Measurements from ENCODE around the gene ZFAND3. TPM values are rescaled to one million over a fixed set of nuclear protein-coding genes. Genes with fewer than 3 reads are reported as not detected.

The ZFAND3 gene
- total and polyA plus RNA-seq, 2 of the 4 experiments (the other 2 are of a cell fraction), result 10.9 to 26.7 TPM

GRCh38 chr6:38193481-38194281 is 374.2 kb downstream of the ZFAND3 start:
- Histone ChIP-seq H2BK5ac (ENCODE audit: low read depth, low read length, poor library complexity, severe bottlenecking) (no peak overlapping the region), H2BK20ac (ENCODE audit: low read depth, low read length) (no peak overlapping the region), H3K4me1 (ENCODE audit: control insufficient read depth, insufficient read depth, low read length) (no peaks in the 10 kb centered on the region), H3K4me3 (ENCODE audit: insufficient read depth, low read depth, low read length) (no peak overlapping the region), H3K23ac (ENCODE audit: low read depth, low read length) (no peak overlapping the region), H3K56ac (ENCODE audit: extremely low read depth, insufficient read depth, low read length) (no peak overlapping the region), H3K4ac (ENCODE audit: low read depth, low read length) (no peak overlapping the region), H3K79me1 (ENCODE audit: low read depth in 1 of 2, low read length in 2 of 2) (no peaks in the 10 kb centered on the region), H2BK15ac (ENCODE audit: low read depth, low read length) (no peak overlapping the region), H2AFZ (replicated peaks; ENCODE audit: low read length, poor library complexity) (no peak overlapping the region), H4K20me1 (ENCODE audit: insufficient read depth, low read length) (no peaks in the 10 kb centered on the region; the same call in 1 of the 2 replicates), H3K9me1 (ENCODE audit: insufficient read depth, low read length) (peaks cover 8% of the 10 kb centered on the region; the same call in 1 of the 2 replicates), H3K27ac (ENCODE audit: insufficient read depth, low read length) (no peak overlapping the region), H3K18ac (ENCODE audit: low read depth, low read length) (no peak overlapping the region), H3K14ac (replicated peaks; ENCODE audit: low read depth, low read length) (no peak overlapping the region), H2AK9ac (replicated peaks; ENCODE audit: low read depth, low read length, poor library complexity) (no peak overlapping the region), H3K27me3 (ENCODE audit: control insufficient read depth, insufficient read depth, low read length) (no peaks in the 10 kb centered on the region), H3K4me2 (ENCODE audit: low read depth, low read length) (no peak overlapping the region), H2BK120ac (ENCODE audit: low read depth, low read length) (no peak overlapping the region), H3K9ac (ENCODE audit: low read depth, low read length) (no peak overlapping the region), H4K5ac (ENCODE audit: low read depth, low read length) (no peak overlapping the region), H4K8ac (ENCODE audit: low read depth in 2 of 2, low read length in 2 of 2) (no peak overlapping the region), H3K36me3 (ENCODE audit: control insufficient read depth, insufficient read depth, low read length) (no peaks in the 10 kb centered on the region), H4K91ac (ENCODE audit: insufficient read depth, low read depth, low read length) (no peak overlapping the region), H3K9me3 (ENCODE audit: control insufficient read depth, insufficient read depth, low read length) (no peaks in the 10 kb centered on the region), H2AK5ac (ENCODE audit: low read depth, low read length) (no peak overlapping the region)
- intact Hi-C loops (cut with micrococcal nuclease), result no loop called here
- ATAC-seq (ENCODE audit: low read depth) (no peak), DNase-seq (no peak)
- in situ Hi-C loops (cut with MboI; ENCODE audit: low sequenced_read_pairs), result no loop called here
- POLR2A ChIA-PET (ENCODE audit: unreplicated experiment), result no interaction called here
- WGBS, 2 experiments (ENCODE audit: extremely low coverage in 2 of 2, insufficient read length in 1 of 2), result 67% methylated on average over 1 of the region's 9 CpGs; no CpG with 5 or more reads in 1 of the 2 experiments
- CTCF ChIA-PET, result no interaction called here
- TF ChIP-seq RAD21 (IDR thresholded peaks at IDR 0.05; ENCODE audit: low read length) (no peak), SMC3 (IDR thresholded peaks at IDR 0.05; ENCODE audit: low read depth, low read length) (no peak), USF2 (IDR thresholded peaks at IDR 0.05; ENCODE audit: low read depth, low read length) (no peak), MAZ (IDR thresholded peaks at IDR 0.05; ENCODE audit: borderline replicate concordance, low read depth, low read length) (no peak), FOS (IDR thresholded peaks at IDR 0.05; ENCODE audit: low read depth, low read length) (no peak), CEBPB (IDR thresholded peaks at IDR 0.05; ENCODE audit: low read depth, low read length) (no peak), RFX5 (IDR thresholded peaks at IDR 0.05; ENCODE audit: low read depth, low read length) (no peak), POLR2A (IDR thresholded peaks at IDR 0.05; ENCODE audit: low read depth, low read length) (no peak), CTCF (conservative IDR thresholded peaks at IDR 0.05; ENCODE audit: low read depth, low read length) (no peak), RCOR1 (IDR thresholded peaks at IDR 0.05; ENCODE audit: insufficient replicate concordance, low read length) (no peak), MAFK (IDR thresholded peaks at IDR 0.05; ENCODE audit: low read depth, low read length) (no peak), BHLHE40 (IDR thresholded peaks at IDR 0.05; ENCODE audit: low read depth, low read length) (no peak), CHD1 (IDR thresholded peaks at IDR 0.05; ENCODE audit: low read depth, low read length) (no peak), NFE2L2 (IDR thresholded peaks at IDR 0.05; ENCODE audit: low read depth, low read length) (no peak), MXI1 (IDR thresholded peaks at IDR 0.05; ENCODE audit: borderline replicate concordance, low read depth, low read length) (no peak), ELK1 (IDR thresholded peaks at IDR 0.05; ENCODE audit: borderline replicate concordance, low read depth, low read length) (no peak)
- BruUV-seq (replicated peaks), result no TSS peak
- dilution Hi-C loops (cut with HindIII; ENCODE audit: low sequenced_read_pairs, unreplicated experiment), result no loop called here

All from IMR-90 (cell line).